Keratinocyte (primary cell): ENCODE data around the gene MROH2A.

ENCODE experiments used
- CTCF ChIP-seq, 3 experiments: IDR thresholded peaks in 1 of 3; conservative IDR thresholded peaks in 1 of 3; optimal IDR thresholded peaks in 1 of 3; 2 replicates in 2 of 3; 3 replicates in 1 of 3; pipeline versions ENCODE3 to v1.5.1; 2011; ENCODE audit warnings: low read length in 3 of 3, mild to moderate bottlenecking in 3 of 3, moderate library complexity in 2 of 3, control low read depth in 1 of 3, inconsistent platforms in 1 of 3; ENCODE audit not compliant: insufficient read depth in 2 of 3; ENCODE audit errors: extremely low read depth in 1 of 3
- EZH2 ChIP-seq: IDR thresholded peaks from one replicate; pipeline ENCODE4 v1.6.1; 2012; ENCODE audit warnings: inconsistent platforms, mild to moderate bottlenecking, low read length, moderate library complexity

- TF ChIP-seq CTCF (optimal IDR thresholded peaks at IDR 0.05 in 1 of 3, IDR thresholded peaks at IDR 0.05 in 1 of 3, conservative IDR thresholded peaks at IDR 0.05 in 1 of 3; ENCODE audit: extremely low read depth in 1 of 3, insufficient read depth in 2 of 3, low read length in 3 of 3) (no peak), EZH2 (no peak)
Observed at GRCh38 chr2:233800208-233800607, 22.1 kb downstream of the MROH2A start.
